Heart left ventricle (tissue), 16 donors: ENCODE measurements around the gene RTN1. TPM values are rescaled to one million over a fixed set of nuclear protein-coding genes. Genes with fewer than 3 reads are reported as not detected.
A peak's percentile ranks its signal among the peaks of the same experiment; 100 is the strongest.

Source experiments
- ATAC-seq, 4 donors: fragments of 200-7000 bp; cut with Tn5 transposase; one replicate each; pipeline ENCODE4 v1.9.1; 2020 to 2022; ENCODE audit warnings: moderate library complexity in 4 of 4, mild to moderate bottlenecking in 3 of 4, moderate number of reproducible peaks in 1 of 4
- DNase-seq, 5 donors: peaks; one replicate each; pipeline ENCODE4 v3.0.0-alpha.2; 2020
- H3K27ac ChIP-seq, 12 donors: fragments of 200-600 bp; sonication (generic) in 4 of 12; one replicate each; pipeline versions ENCODE4 v1.5.0 to v1.8.0; 2016 to 2022; ENCODE audit warnings: mild to moderate bottlenecking in 2 of 12
- H3K27me3 ChIP-seq, 9 donors: fragments of 200-600 bp; sonication (generic) in 2 of 9; one replicate each; pipeline versions ENCODE4 v1.5.1 to v1.8.0; 2016 to 2022; ENCODE audit warnings: mild to moderate bottlenecking in 3 of 9
- H3K36me3 ChIP-seq, 9 donors: fragments of 200-600 bp; sonication (generic) in 2 of 9; one replicate each; pipeline versions ENCODE4 v1.5.0 to v1.8.0; 2018 to 2022; ENCODE audit warnings: mild to moderate bottlenecking in 2 of 9
- H3K4me1 ChIP-seq, 12 donors: fragments of 200-600 bp; sonication (generic) in 4 of 12; one replicate each; pipeline versions ENCODE4 v1.5.0 to v1.8.0; 2016 to 2022; ENCODE audit warnings: mild to moderate bottlenecking in 3 of 12
- H3K4me3 ChIP-seq, 12 donors: fragments of 200-600 bp; sonication (generic) in 4 of 12; one replicate each; pipeline versions ENCODE4 v1.5.0 to v1.8.0; 2017 to 2022; ENCODE audit warnings: mild to moderate bottlenecking in 9 of 12, moderate library complexity in 4 of 12
- H3K9me3 ChIP-seq, 12 donors: fragments of 200-600 bp; sonication (generic) in 4 of 12; one replicate each; pipeline versions ENCODE4 v1.5.0 to v1.8.0; 2016 to 2022; ENCODE audit warnings: mild to moderate bottlenecking in 1 of 12
- POLR2A ChIP-seq, 2 donors: fragments of 450-650 bp; IDR thresholded peaks; one replicate each; pipeline ENCODE4 v1.6.1; 2017; ENCODE audit warnings: antibody characterized with exemption in 2 of 2, mild to moderate bottlenecking in 2 of 2, moderate library complexity in 2 of 2
- WGBS, 4 donors: extraction: QIAGEN DNeasy Blood & Tissue Kit in 2 of 4; methylation state at CpG; one replicate each; pipeline versions ENCODE4 v1.1.5 to v1.1.7; 2013 to 2018; 5-methylcytosine and 5-hydroxymethylcytosine counted together
- intact Hi-C, 10 donors: fragments of 100-400 bp; cut with DNase I; formaldehyde crosslinking; loops; one replicate each; pipeline versions ENCODE4 v1.11.1 to v1.14.2; 2022
- polyA plus RNA-seq, 2 donors: library from polyadenylated mRNA; stranded (reverse); fragments of 200-250 nt; gene quantifications; one replicate each; pipeline ENCODE4 v1.2.3, GENCODE V29; 2013
- total RNA-seq, 9 donors: library from RNA; depleted of rRNA in 2 of 9; stranded (reverse); fragments of >200 nt in 2 of 9; fragmentation: NEBNext Ultra II Directional in 3 of 9; extraction: Animal tissue kit (Norgen Biotek cat#: 25700) in 3 of 9; gene quantifications; one replicate each; pipeline versions ENCODE4 v1.1.0 to v1.2.4, GENCODE V29; 2016 to 2023
- TF ChIP-seq, protein P1 (sequence below), 12 donors: fragments of 200-600 bp; sonication (generic) in 4 of 12; IDR thresholded peaks; one replicate each; pipeline versions ENCODE4 v1.5.0 to v1.8.0; 2018 to 2022; ENCODE audit warnings: antibody characterized with exemption in 12 of 12, mild to moderate bottlenecking in 5 of 12
- donor health status: ischemic (EF 13 %, LVEDD 7.1; RV severe dilation, severe dysfunction).
- donor health status: healthy with polysubstance abuse.
- donor health status: DM: no; HTN: yes; CAD: no.
- donor health status: DM: no; HTN: no; CAD: no.
- donor health status: ischemic (EF 25% LVEDD 6.9; RV normal size, moderate dysfunction).
- donor health status: ischemic (EF 25% LVEDD 5.7; RV mildly dilated, moderate dysfunction).
- donor health status: healthy.
- donor health status: DM: yes; HTN: yes; CAD: no.
- donor health status: ischemic (EF 35%, LVEDD 5.7; RV mildly dilated, moderate dysfunction).
- donor health status: nonischemic (EF 11% LVEDD 7.7; RV severe dilation, severe dysfunction).
- donor health status: DM: yes; HTN: yes; CAD: no.
- donor health status: PGD.
- donor health status: ischemic (EF 29% LVEDD 5.4; RV normal size, mild dysfunction).
- donor health status: nonischemic (EF 23%, LVEDD 6.1; RV moderate dilation, normal function).

RTN1 gene
- total and polyA plus RNA-seq, 11 donors = 0.15 to 8.4 (median 0.90) TPM

DNA sequence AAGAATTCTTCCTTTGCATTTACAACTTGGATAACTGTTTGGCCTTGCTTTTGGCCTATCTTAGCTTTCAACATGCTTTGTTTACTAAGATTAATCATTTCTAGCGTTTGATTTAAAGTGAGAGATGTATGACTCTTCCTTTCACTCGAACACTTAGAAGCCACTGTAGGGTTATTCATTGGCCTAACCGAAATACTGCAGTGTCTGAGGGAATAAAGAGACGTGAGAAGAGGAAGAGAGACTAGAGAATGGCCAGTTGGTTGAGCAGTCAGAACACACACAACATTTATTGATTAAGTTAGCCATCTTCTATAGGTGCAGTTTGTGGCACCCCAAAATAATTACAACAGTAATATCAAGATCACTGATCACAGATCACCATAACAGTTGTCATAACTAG is 231.7 kb downstream of the RTN1 start:
- Histone ChIP-seq H3K9me3 (peaks cover 0 to 17% (median 5%) of the 10 kb centered on the region in 12 donors), H3K27me3 (no peaks in the 10 kb centered on the region), H3K27ac (no peak overlapping the region), H3K4me1 (no peaks in the 10 kb centered on the region), H3K4me3 (no peak overlapping the region), H3K36me3 (no peaks in the 10 kb centered on the region)
- DNase-seq (no peak), ATAC-seq (no peak)
- TF ChIP-seq, protein P1, sequence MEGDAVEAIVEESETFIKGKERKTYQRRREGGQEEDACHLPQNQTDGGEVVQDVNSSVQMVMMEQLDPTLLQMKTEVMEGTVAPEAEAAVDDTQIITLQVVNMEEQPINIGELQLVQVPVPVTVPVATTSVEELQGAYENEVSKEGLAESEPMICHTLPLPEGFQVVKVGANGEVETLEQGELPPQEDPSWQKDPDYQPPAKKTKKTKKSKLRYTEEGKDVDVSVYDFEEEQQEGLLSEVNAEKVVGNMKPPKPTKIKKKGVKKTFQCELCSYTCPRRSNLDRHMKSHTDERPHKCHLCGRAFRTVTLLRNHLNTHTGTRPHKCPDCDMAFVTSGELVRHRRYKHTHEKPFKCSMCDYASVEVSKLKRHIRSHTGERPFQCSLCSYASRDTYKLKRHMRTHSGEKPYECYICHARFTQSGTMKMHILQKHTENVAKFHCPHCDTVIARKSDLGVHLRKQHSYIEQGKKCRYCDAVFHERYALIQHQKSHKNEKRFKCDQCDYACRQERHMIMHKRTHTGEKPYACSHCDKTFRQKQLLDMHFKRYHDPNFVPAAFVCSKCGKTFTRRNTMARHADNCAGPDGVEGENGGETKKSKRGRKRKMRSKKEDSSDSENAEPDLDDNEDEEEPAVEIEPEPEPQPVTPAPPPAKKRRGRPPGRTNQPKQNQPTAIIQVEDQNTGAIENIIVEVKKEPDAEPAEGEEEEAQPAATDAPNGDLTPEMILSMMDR (IDR thresholded peaks at IDR 0.05) = no peak
- TF ChIP-seq POLR2A (IDR thresholded peaks at IDR 0.05) = no peak
- WGBS, 4 donors = 65 to 71% (median 68%) methylated on average over 4 of the region's 4 CpGs
- intact Hi-C loops = loop anchor here in 1 of 10 donors (10.0 kb wide), 1 partner anchor 256 kb away; no protein-coding TSS in a partner anchor

DNA sequence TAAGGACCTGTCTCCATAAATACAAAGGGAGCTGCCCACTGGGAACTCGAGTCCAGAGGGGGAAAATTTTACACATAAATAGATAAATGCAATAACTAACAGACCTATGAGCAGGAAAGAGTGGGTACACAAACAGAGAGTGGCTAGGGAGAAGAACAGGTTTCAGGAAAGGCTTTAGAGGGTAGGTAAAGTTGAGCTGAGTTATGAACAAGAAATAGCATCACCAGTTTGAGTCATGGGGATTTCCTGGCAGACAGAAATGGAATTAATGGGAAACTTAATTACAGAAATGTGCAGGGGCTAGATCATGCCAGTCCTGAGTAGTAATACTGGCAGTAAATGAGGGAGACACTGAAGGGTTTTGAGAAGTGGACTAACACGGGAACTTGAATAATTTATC is 236.0 kb downstream of the RTN1 start:
- no peak for DNase-seq
- intact Hi-C loops = loop anchor here in 1 of 10 donors (10.0 kb wide), 1 partner anchor 260 kb away; no protein-coding TSS in a partner anchor
- ATAC-seq = no peak
- WGBS, 4 donors = 51 to 62% (median 58%) methylated on average over 2 of the region's 2 CpGs
- no peak for TF ChIP-seq POLR2A (IDR thresholded peaks at IDR 0.05)
- TF ChIP-seq, protein P1 (IDR thresholded peaks at IDR 0.05) = no peak
- Histone ChIP-seq H3K4me1 (peaks cover 0 to 8% (median 0%) of the 10 kb centered on the region in 12 donors), H3K27ac (no peak overlapping the region), H3K27me3 (peaks cover 0 to 38% (median 18%) of the 10 kb centered on the region in 9 donors), H3K9me3 (no peaks in the 10 kb centered on the region), H3K36me3 (no peaks in the 10 kb centered on the region), H3K4me3 (no peak overlapping the region)

DNA sequence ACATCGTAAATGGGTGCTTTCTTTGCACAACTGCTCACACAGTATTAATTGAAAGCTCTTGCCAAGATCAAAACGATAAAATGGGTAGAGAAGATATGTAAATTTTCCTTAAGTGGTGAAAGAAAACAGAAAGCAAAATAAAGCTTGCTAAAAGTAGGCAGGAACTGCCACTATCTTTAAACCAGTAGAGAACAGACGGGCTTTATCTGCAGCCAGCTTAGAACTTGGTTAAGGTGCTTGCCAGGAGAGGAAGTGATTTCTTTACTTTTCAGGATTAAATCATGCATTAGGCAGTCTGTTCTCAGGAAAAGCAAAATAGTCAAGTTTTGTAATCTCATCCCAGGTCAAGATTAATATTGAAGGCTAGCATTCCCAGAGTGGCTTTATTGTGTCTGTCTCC is 237.1 kb downstream of the RTN1 start:
- intact Hi-C loops = loop anchor here in 1 of 10 donors (10.0 kb wide), 1 partner anchor 261 kb away; no protein-coding TSS in a partner anchor
- Histone ChIP-seq H3K36me3 (no peaks in the 10 kb centered on the region), H3K27me3 (peaks cover 0 to 47% (median 21%) of the 10 kb centered on the region in 9 donors), H3K4me1 (peaks cover 0 to 8% (median 0%) of the 10 kb centered on the region in 12 donors), H3K9me3 (no peaks in the 10 kb centered on the region), H3K4me3 (no peak overlapping the region), H3K27ac (no peak overlapping the region)
- ATAC-seq = no peak
- no peak for DNase-seq
- WGBS, 4 donors = 38 to 42% (median 40%) methylated on average over 3 of the region's 3 CpGs
- TF ChIP-seq, protein P1 (IDR thresholded peaks at IDR 0.05) = no peak
- no peak for TF ChIP-seq POLR2A (IDR thresholded peaks at IDR 0.05)

DNA sequence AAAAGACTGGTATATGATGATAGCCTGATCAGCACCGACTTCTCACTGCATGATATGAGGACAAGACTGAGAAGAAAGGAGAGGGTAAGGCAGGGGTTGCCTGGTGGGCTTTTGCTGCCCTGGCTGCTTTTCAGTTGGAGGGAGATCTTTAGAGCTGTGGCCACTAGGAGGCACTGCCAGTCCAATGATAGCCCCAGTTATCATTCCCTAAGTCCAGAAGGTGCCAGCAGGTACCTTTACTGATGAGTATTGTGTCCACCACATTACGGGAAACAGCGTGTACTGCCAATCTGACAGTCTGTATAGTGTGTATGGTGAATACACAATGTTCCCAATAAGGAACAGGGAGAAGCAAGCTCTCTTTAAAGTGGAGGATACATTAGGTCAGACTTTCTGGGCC is 238.2 kb downstream of the RTN1 start:
- H3K36me3 ChIP-seq = no peaks in the 10 kb centered on the region
- H3K9me3 ChIP-seq = no peaks in the 10 kb centered on the region
- ATAC-seq = no peak
- 35 to 77% (median 58%) methylated on average over 3 of the region's 3 CpGs for WGBS, 4 donors
- H3K27ac ChIP-seq = no peak overlapping the region
- intact Hi-C loops = loop anchor here in 1 of 10 donors (10.0 kb wide), 1 partner anchor 262 kb away; no protein-coding TSS in a partner anchor
- DNase-seq = no peak
- H3K27me3 ChIP-seq = peaks cover 0 to 51% (median 21%) of the 10 kb centered on the region in 9 donors
- no peak for TF ChIP-seq POLR2A (IDR thresholded peaks at IDR 0.05)
- TF ChIP-seq, protein P1 (IDR thresholded peaks at IDR 0.05) = peak in 6 of 12 donors; percentile 7 to 38 (median 28)
- H3K4me3 ChIP-seq = no peak overlapping the region
- peaks cover 0 to 8% (median 0%) of the 10 kb centered on the region in 12 donors for H3K4me1 ChIP-seq
